Osteocyte (in vitro differentiated cells): ENCODE data around the gene EMC9. TPM values are rescaled to one million over a fixed set of nuclear protein-coding genes. Genes with fewer than 3 reads are reported as not detected.

ENCODE experiments used
- DNase-seq: peaks from one replicate; pipeline ENCODE4 v3.0.0; 2021; ENCODE audit warnings: mixed read lengths; ENCODE audit not compliant: unreplicated experiment; ENCODE audit errors: extremely low spot score
- H3K27ac Mint-ChIP-seq: one replicate; pipeline ENCODE4 v1.8.0; 2021; ENCODE audit warnings: mild to moderate bottlenecking, mixed read lengths; ENCODE audit not compliant: unreplicated experiment
- H3K27me3 Mint-ChIP-seq: one replicate; pipeline ENCODE4 v1.8.0; 2021; ENCODE audit warnings: mixed read lengths; ENCODE audit not compliant: unreplicated experiment
- H3K36me3 Mint-ChIP-seq: one replicate; pipeline ENCODE4 v1.8.0; 2021; ENCODE audit warnings: mixed read lengths; ENCODE audit not compliant: unreplicated experiment
- H3K4me1 Mint-ChIP-seq: one replicate; pipeline ENCODE4 v1.8.0; 2021; ENCODE audit warnings: mixed read lengths; ENCODE audit not compliant: unreplicated experiment
- H3K4me3 Mint-ChIP-seq: one replicate; pipeline ENCODE4 v1.8.0; 2021; ENCODE audit warnings: mild to moderate bottlenecking, moderate library complexity, mixed read lengths; ENCODE audit not compliant: unreplicated experiment
- H3K9me3 Mint-ChIP-seq: one replicate; pipeline ENCODE4 v1.8.0; 2021; ENCODE audit warnings: mixed read lengths; ENCODE audit not compliant: unreplicated experiment
- microRNA-seq: library from miRNA; unstranded; fragments of <30 nt; microRNA quantifications from one replicate; pipeline ENCODE4 v1.1.0, GENCODE V29; 2020; ENCODE audit not compliant: unreplicated experiment
- total RNA-seq: library from RNA; stranded (reverse); gene quantifications from 2 replicates; pipeline ENCODE4 v1.2.1, GENCODE V29; 2021
- TF ChIP-seq, protein P1 (sequence below): fragments of 200-600 bp; sonication (generic); IDR thresholded peaks from 2 replicates; pipeline ENCODE4 v1.5.0; 2021; ENCODE audit warnings: antibody characterized with exemption, mild to moderate bottlenecking, moderate library complexity

EMC9 gene
- total RNA-seq, 1 donor from 2014 or later, result 15.6 TPM

DNA sequence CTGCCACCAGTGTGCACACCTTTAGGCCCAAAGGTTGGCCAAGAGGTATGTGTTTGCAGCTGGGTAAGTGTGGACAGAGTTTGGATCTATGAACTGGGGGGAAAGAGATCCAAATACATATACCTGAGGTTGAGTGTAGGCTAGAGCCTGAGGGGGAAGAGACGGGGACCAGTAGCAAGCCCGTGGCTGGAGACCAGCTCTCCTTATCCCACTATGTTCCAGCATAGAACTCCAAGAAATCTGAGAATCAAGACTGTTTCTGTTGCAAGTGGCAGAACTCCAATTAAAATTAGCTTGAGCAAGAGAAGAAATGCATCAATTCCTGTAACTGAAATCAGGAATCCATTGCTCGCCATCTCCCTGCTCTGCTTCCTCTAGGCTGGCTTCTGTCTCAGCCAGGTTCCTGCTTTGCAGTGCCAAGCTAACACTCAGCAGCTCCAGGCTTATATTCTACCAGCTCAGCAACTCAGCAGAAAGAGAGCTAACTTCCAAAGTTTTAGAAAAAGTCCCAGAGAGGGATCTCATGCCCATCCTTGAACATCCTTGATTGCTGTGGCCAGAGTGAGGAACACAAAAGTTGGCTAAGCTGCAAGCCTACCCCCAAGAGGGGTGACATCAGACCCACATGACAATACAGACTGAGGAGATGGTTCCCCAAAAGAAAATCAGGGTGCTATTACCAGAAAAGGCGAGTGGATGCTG, 48.7 kb downstream of the EMC9 start:
- H3K9me3 Mint-ChIP-seq, result no peaks in the 10 kb centered on the region
- no peak overlapping the region for H3K4me3 Mint-ChIP-seq
- H3K27ac Mint-ChIP-seq, result peak overlapping the region; percentile 90
- TF ChIP-seq, protein P1, sequence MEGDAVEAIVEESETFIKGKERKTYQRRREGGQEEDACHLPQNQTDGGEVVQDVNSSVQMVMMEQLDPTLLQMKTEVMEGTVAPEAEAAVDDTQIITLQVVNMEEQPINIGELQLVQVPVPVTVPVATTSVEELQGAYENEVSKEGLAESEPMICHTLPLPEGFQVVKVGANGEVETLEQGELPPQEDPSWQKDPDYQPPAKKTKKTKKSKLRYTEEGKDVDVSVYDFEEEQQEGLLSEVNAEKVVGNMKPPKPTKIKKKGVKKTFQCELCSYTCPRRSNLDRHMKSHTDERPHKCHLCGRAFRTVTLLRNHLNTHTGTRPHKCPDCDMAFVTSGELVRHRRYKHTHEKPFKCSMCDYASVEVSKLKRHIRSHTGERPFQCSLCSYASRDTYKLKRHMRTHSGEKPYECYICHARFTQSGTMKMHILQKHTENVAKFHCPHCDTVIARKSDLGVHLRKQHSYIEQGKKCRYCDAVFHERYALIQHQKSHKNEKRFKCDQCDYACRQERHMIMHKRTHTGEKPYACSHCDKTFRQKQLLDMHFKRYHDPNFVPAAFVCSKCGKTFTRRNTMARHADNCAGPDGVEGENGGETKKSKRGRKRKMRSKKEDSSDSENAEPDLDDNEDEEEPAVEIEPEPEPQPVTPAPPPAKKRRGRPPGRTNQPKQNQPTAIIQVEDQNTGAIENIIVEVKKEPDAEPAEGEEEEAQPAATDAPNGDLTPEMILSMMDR, result no peak
- H3K36me3 Mint-ChIP-seq, result peaks cover 4% of the 10 kb centered on the region
- no peak for DNase-seq
- peaks cover 26% of the 10 kb centered on the region for H3K4me1 Mint-ChIP-seq
- no peaks in the 10 kb centered on the region for H3K27me3 Mint-ChIP-seq

DNA sequence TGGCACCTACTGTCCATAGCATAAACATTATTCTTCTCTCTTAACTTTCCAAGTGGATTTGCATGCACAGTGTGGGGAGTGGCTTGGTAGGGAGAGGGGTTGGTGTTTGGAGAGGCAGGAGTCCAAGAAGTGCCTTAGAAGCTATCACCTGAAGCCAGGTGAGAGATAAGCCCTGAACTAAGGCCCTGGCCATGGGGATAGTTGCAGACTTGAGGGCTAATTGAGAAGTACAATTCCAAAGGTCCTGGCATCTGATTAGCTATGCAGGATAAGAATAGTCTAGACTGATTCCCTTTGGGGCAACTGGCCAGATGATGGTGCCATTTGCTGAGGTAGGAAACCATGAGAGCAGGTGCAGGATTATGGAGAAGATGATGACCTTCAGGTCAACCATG, 49.3 kb downstream of the EMC9 start:
- peaks cover 26% of the 10 kb centered on the region for H3K4me1 Mint-ChIP-seq
- H3K27ac Mint-ChIP-seq, result no peak overlapping the region
- TF ChIP-seq, protein P1, result no peak
- H3K4me3 Mint-ChIP-seq, result no peak overlapping the region
- no peak for DNase-seq
- H3K9me3 Mint-ChIP-seq, result no peaks in the 10 kb centered on the region
- no peaks in the 10 kb centered on the region for H3K27me3 Mint-ChIP-seq
- peaks cover 4% of the 10 kb centered on the region for H3K36me3 Mint-ChIP-seq

DNA sequence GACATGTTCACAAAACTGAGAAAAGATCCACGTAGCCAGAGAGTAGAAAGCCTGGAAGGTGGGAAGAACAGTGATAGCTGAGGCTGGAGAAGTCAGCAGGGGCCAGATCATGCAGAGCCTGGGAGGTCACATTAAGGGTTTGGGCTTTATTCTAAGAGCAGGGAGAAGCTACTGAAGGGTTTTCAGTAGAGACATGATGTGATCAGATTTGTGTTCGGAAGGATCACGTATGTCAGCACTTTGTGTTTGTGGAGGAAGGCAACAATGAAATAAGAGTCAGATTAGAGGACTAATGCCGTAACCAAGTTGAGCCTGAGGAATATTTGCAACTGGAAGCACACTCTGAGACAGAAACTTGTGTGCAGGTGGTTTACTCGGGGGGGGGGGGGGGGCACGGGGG, 51.5 kb downstream of the EMC9 start:
- Mint-ChIP-seq H3K36me3 (no peaks in the 10 kb centered on the region), H3K27me3 (no peaks in the 10 kb centered on the region), H3K9me3 (no peaks in the 10 kb centered on the region), H3K27ac (no peak overlapping the region), H3K4me3 (no peak overlapping the region), H3K4me1 (peaks cover 11% of the 10 kb centered on the region)
- TF ChIP-seq, protein P1, result no peak
- no peak for DNase-seq

Small RNA genes lying within 50 kb of the gene (microRNA-seq; reads per million reads assigned to microRNA genes)
- gene MIR7703, result not detected

Other genes with a start within 250 kb of the EMC9 start
- gene DHRS4, start 187.8 kb downstream of the EMC9 start, total RNA-seq, result 19.1 and 19.6 TPM in 2 replicates
- 15.9 and 17.1 TPM in 2 replicates for gene DHRS4L2, start 152.7 kb downstream of the EMC9 start, total RNA-seq
- gene CARMIL3, start 89.6 kb downstream of the EMC9 start, total RNA-seq, result 0.31 and 0.35 TPM in 2 replicates
- not detected in 2 replicates for gene CPNE6, start 70.0 kb downstream of the EMC9 start, total RNA-seq
- gene PCK2, start 47.3 kb downstream of the EMC9 start, total RNA-seq, result 66.0 and 75.1 TPM in 2 replicates
- 50.2 and 52.8 TPM in 2 replicates for gene DCAF11, start 26.8 kb downstream of the EMC9 start, total RNA-seq
- 1.2 and 1.9 TPM in 2 replicates for gene NRL, start 26.6 kb downstream of the EMC9 start, total RNA-seq
- gene FITM1, start 10.9 kb downstream of the EMC9 start, total RNA-seq, result 0.63 and 0.73 TPM in 2 replicates
- 154 and 156 TPM in 2 replicates for gene PSME1, start 5.4 kb downstream of the EMC9 start, total RNA-seq
- gene PSME2, start 5.0 kb upstream of the EMC9 start, total RNA-seq, result 86.2 and 91.8 TPM in 2 replicates
- gene RNF31, start 5.9 kb upstream of the EMC9 start, total RNA-seq, result 65.9 and 66.5 TPM in 2 replicates
- 58.9 and 62.5 TPM in 2 replicates for gene IRF9, start 19.7 kb upstream of the EMC9 start, total RNA-seq
- 8.1 and 11.5 TPM in 2 replicates for gene REC8, start 30.5 kb upstream of the EMC9 start, total RNA-seq
- gene IPO4, start 47.2 kb upstream of the EMC9 start, total RNA-seq, result 34.6 and 36.5 TPM in 2 replicates
- 69.5 and 81.8 TPM in 2 replicates for gene TM9SF1, start 53.9 kb upstream of the EMC9 start, total RNA-seq
- not detected in 2 replicates for gene TSSK4, start 64.1 kb upstream of the EMC9 start, total RNA-seq
- gene CHMP4A, start 71.9 kb upstream of the EMC9 start, total RNA-seq, result 38.1 and 45.3 TPM in 2 replicates
- gene MDP1, start 74.5 kb upstream of the EMC9 start, total RNA-seq, result 23.8 and 25.4 TPM in 2 replicates
- 158 and 164 TPM in 2 replicates for gene NEDD8, start 90.8 kb upstream of the EMC9 start, total RNA-seq
- gene GMPR2, start 91.3 kb upstream of the EMC9 start, total RNA-seq, result 61.7 and 68.7 TPM in 2 replicates
- 69.2 and 75.7 TPM in 2 replicates for gene TINF2, start 101.0 kb upstream of the EMC9 start, total RNA-seq
- gene TGM1, start 121.6 kb upstream of the EMC9 start, total RNA-seq, result 2.1 and 2.3 TPM in 2 replicates
- gene RABGGTA, start 130.0 kb upstream of the EMC9 start, total RNA-seq, result 26.1 and 30.8 TPM in 2 replicates
- gene DHRS1, start 158.2 kb upstream of the EMC9 start, total RNA-seq, result 24.6 and 27.0 TPM in 2 replicates
- 27.8 and 28.2 TPM in 2 replicates for gene NOP9, start 158.3 kb upstream of the EMC9 start, total RNA-seq
- gene CIDEB, start 166.4 kb upstream of the EMC9 start, total RNA-seq, result not detected in 2 replicates
- gene LTB4R2, start 168.5 kb upstream of the EMC9 start, total RNA-seq, result 12.5 and 14.9 TPM in 2 replicates
- 10.0 and 11.3 TPM in 2 replicates for gene LTB4R, start 169.9 kb upstream of the EMC9 start, total RNA-seq
- gene ADCY4, start 193.5 kb upstream of the EMC9 start, total RNA-seq, result 25.3 and 26.5 TPM in 2 replicates
- 0.78 and 1.3 TPM in 2 replicates for gene RIPK3, start 198.4 kb upstream of the EMC9 start, total RNA-seq
- 197 and 223 TPM in 2 replicates for gene NFATC4, start 226.6 kb upstream of the EMC9 start, total RNA-seq